ENCODE data around the gene POPDC2.

Gene POPDC2

DNA sequence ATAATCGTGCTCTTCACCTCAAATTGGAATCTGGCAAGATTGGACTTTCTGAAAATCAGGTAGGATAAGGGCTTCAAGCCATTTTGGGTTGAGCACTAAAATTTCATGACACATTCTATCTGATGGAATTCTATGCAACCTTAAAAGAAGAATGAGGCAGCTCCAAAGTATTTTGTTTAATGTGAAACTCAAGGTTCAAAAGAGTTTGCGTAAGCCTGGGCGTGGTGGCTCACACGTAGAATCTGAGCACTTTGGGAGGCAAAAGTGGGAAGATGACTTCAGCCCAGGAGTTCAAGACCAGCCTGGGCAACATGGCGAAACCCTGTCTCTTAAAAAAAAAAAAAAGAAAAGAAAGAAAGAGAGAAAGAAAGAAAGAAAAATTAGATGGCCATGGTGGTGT lies 66.3 kb downstream of the POPDC2 start:
- H3K4me3 ChIP-seq (ENCODE audit: low read length): no peak overlapping the region
- TF ChIP-seq, protein P1, sequence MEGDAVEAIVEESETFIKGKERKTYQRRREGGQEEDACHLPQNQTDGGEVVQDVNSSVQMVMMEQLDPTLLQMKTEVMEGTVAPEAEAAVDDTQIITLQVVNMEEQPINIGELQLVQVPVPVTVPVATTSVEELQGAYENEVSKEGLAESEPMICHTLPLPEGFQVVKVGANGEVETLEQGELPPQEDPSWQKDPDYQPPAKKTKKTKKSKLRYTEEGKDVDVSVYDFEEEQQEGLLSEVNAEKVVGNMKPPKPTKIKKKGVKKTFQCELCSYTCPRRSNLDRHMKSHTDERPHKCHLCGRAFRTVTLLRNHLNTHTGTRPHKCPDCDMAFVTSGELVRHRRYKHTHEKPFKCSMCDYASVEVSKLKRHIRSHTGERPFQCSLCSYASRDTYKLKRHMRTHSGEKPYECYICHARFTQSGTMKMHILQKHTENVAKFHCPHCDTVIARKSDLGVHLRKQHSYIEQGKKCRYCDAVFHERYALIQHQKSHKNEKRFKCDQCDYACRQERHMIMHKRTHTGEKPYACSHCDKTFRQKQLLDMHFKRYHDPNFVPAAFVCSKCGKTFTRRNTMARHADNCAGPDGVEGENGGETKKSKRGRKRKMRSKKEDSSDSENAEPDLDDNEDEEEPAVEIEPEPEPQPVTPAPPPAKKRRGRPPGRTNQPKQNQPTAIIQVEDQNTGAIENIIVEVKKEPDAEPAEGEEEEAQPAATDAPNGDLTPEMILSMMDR (conservative IDR thresholded peaks at IDR 0.05; ENCODE audit: low read length): no peak
- no peak for DNase-seq (ENCODE audit: low read depth)

GRCh38 chr3:119592861-119593260 lies 67.5 kb downstream of the POPDC2 start:
- DNase-seq (ENCODE audit: low read depth): no peak
- no peak overlapping the region for H3K4me3 ChIP-seq (ENCODE audit: low read length)
- TF ChIP-seq, protein P1 (conservative IDR thresholded peaks at IDR 0.05; ENCODE audit: low read length): no peak
